Neutrophil (primary cell): Measurements from ENCODE around the gene SNX18.
"Not testable (repeated sequence)": the region's sequence is repeated elsewhere in the genome, so short reads cannot be mapped to it uniquely, and the experiment has no call there.

Experiments
- H3K27ac ChIP-seq: fragments of 200-600 bp; sonication (generic); 2 replicates; pipeline ENCODE4 v1.5.1; 2016; ENCODE audit warnings: mild to moderate bottlenecking, moderate library complexity
- H3K27me3 ChIP-seq: fragments of 200-600 bp; sonication (generic); 2 replicates; pipeline ENCODE4 v1.6.0; 2016; ENCODE audit warnings: mild to moderate bottlenecking
- H3K36me3 ChIP-seq: fragments of 200-600 bp; sonication (generic); 2 replicates; pipeline ENCODE4 v1.5.1; 2017
- H3K4me1 ChIP-seq, 2 experiments: fragments of 200-600 bp in 1 of 2; sonication (generic) in 1 of 2; 1 replicate in 1 of 2; 2 replicates in 1 of 2; pipeline versions ENCODE4 v1.5.1 to v1.6.1; 2013 to 2016; ENCODE audit warnings: low read depth in 1 of 2, low read length in 1 of 2, mild to moderate bottlenecking in 1 of 2, moderate library complexity in 1 of 2; ENCODE audit not compliant: control insufficient read depth in 1 of 2, insufficient read depth in 1 of 2
- H3K4me3 ChIP-seq, 2 experiments: fragments of 200-600 bp in 1 of 2; sonication (generic) in 1 of 2; 1 replicate in 1 of 2; 2 replicates in 1 of 2; pipeline ENCODE4 v1.5.1; 2013 to 2016; ENCODE audit warnings: low read depth in 1 of 2, low read length in 1 of 2, mild to moderate bottlenecking in 1 of 2, moderate library complexity in 1 of 2
- H3K9me3 ChIP-seq: fragments of 200-600 bp; sonication (generic); 2 replicates; pipeline ENCODE4 v1.5.1; 2016
- TF ChIP-seq, protein P1 (sequence below): fragments of 200-600 bp; sonication (generic); IDR thresholded peaks from 2 replicates; pipeline ENCODE4 v1.5.1; 2016; ENCODE audit warnings: antibody characterized with exemption

Gene SNX18

DNA sequence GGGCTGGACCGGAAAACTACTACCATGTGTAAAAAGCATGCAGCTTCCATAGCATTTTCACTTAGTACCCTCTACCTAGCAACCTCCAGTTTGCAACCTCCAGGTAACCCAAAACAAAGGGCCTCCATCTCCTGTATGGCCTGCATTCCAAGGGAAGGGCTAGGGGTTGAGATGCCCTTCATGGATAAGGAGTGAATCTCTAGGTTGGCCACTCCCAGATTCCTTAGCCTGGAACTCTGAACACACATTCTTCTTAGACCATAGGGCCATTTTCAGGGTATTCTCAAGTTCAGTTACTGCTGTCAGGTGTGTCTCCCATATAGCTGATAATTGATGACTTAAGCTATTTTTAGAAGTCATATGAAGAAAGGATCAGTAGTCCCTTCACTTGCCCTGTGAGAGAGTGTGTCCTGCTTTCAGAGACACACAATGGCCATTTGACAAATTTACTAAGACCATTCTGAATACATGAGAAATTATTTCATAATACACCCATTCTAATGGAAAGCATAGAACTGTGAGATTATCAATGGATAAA is 39.5 kb upstream of the SNX18 start:
- Histone ChIP-seq H3K36me3 (no peaks in the 10 kb centered on the region), H3K27me3 (no peaks in the 10 kb centered on the region), H3K9me3 (no peaks in the 10 kb centered on the region), H3K4me1 (no peaks in the 10 kb centered on the region), H3K4me3 (no peak overlapping the region), H3K27ac (no peak overlapping the region)
- TF ChIP-seq, protein P1, sequence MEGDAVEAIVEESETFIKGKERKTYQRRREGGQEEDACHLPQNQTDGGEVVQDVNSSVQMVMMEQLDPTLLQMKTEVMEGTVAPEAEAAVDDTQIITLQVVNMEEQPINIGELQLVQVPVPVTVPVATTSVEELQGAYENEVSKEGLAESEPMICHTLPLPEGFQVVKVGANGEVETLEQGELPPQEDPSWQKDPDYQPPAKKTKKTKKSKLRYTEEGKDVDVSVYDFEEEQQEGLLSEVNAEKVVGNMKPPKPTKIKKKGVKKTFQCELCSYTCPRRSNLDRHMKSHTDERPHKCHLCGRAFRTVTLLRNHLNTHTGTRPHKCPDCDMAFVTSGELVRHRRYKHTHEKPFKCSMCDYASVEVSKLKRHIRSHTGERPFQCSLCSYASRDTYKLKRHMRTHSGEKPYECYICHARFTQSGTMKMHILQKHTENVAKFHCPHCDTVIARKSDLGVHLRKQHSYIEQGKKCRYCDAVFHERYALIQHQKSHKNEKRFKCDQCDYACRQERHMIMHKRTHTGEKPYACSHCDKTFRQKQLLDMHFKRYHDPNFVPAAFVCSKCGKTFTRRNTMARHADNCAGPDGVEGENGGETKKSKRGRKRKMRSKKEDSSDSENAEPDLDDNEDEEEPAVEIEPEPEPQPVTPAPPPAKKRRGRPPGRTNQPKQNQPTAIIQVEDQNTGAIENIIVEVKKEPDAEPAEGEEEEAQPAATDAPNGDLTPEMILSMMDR = no peak

DNA sequence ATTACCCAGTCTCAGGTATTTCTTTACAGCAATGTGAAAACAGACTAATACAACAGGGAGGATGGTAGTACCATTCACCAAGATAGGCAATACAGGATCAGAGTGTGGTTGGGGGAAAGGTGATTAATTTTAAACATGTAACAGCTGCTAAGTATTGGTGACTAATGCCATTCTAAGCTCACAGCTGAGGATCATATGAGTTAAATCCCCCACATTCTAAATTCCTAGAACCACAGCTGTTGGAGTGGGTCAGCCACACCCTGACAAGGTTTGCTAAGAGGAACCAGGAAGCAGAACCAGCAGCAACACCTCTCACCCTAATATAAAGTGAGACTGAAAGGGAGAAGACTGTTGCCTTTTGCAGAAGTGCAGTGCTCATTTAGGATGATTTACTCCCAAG is 37.3 kb upstream of the SNX18 start:
- no peaks in the 10 kb centered on the region for H3K4me1 ChIP-seq
- H3K27me3 ChIP-seq = no peaks in the 10 kb centered on the region
- TF ChIP-seq, protein P1 = no peak
- no peaks in the 10 kb centered on the region for H3K9me3 ChIP-seq
- no peak overlapping the region for H3K4me3 ChIP-seq
- no peak overlapping the region for H3K27ac ChIP-seq
- H3K36me3 ChIP-seq = no peaks in the 10 kb centered on the region

DNA sequence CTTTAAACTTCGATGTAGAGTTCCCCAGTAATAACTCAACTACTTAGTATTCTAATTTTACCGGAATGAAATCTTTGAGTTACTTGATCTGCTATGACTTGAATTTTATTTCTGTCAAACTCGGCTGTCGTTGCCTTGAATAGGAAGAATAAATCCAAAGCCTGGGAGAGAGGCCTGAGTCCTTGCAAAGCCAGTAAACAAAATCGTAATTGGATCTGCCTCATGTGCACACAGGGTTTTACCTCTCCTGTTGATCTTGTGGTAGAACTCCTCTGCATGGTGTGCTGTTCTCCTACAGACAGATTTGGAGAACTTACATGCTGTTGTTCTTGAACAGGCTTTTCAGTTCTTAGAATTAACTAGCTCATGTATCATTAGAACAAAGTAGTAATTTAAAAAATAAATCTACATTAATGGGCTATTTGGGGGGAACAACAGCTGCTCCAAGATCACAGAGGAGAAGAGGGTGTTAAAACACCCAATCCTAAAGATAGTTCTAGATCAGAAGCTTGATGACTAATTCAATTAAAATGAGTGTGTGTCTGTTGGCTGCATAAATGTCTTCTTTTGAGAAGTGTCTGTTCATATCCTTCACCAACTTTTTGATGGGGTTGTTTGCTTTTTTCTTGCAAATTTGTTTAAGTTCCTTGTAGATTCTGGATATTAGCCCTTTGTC is 33.2 kb upstream of the SNX18 start:
- Histone ChIP-seq H3K27me3 (no peaks in the 10 kb centered on the region), H3K4me1 (no peaks in the 10 kb centered on the region), H3K36me3 (no peaks in the 10 kb centered on the region), H3K9me3 (no peaks in the 10 kb centered on the region), H3K4me3 (no peak overlapping the region), H3K27ac (no peak overlapping the region)
- TF ChIP-seq, protein P1 = no peak

DNA sequence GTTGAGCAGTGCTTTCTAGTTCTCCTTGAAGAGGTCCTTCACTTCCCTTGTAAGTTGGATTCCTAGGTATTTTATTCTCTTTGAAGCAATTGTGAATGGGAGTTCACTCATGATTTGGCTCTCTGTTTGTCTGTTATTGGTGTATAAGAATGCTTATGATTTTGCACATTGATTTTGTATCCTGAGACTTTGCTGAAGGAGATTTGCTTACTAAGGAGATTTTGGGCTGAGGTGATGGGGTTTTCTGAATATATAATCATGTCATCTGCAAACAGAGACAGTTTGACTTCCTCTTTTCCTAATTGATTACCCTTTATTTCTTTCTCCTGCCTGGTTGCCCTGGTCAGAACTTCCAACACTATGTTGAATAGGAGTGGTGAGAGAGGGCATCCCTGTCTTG is 31.9 kb upstream of the SNX18 start:
- not testable (repeated sequence) for H3K4me1 ChIP-seq, H3K27me3 ChIP-seq, H3K9me3 ChIP-seq, H3K36me3 ChIP-seq, H3K27ac ChIP-seq, H3K4me3 ChIP-seq

DNA sequence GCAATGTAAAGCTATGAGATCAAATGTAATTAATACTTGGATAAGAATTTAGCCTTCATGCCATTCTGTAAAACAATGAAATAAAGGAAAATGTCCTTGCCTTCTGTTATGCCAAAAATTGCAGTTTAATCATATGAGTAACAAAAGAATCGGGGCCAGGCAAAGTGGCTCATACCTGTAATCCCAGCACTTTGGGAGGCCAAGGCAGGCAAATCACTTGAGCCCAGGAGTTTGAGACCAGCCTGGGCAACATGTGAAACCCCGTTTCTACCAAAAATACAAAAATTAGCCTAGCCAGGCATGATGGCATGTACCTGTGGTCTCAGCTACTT is 27.9 kb upstream of the SNX18 start:
- H3K4me3 ChIP-seq, H3K27ac ChIP-seq, H3K36me3 ChIP-seq, H3K27me3 ChIP-seq, H3K4me1 ChIP-seq, H3K9me3 ChIP-seq: not testable (repeated sequence)

DNA sequence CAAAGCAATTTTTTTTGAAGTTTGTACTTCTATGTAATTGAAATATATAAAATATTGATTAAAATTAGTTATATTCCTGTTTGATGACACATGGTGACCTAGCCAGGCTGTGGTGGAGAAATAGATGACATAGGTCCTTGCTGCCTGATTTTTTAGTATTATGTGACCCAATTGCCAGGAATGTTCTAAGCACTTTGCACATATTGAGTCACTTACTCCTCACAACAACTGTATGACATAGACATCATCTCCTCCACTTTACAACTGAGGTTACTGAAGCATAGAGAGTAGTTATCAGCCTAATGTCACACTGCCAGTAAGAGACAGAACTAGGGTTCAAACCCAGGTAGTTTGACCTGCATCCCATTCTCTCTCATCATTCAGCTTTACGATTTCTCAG is 26.2 kb upstream of the SNX18 start:
- Histone ChIP-seq H3K4me3 (no peak overlapping the region), H3K27me3 (no peaks in the 10 kb centered on the region), H3K4me1 (no peaks in the 10 kb centered on the region), H3K27ac (no peak overlapping the region), H3K36me3 (no peaks in the 10 kb centered on the region), H3K9me3 (no peaks in the 10 kb centered on the region)
- TF ChIP-seq, protein P1 = no peak
